GM19193 (cell line): Measurements from ENCODE around the gene TANGO6.

Source experiments
- POLR2A ChIP-seq: IDR thresholded peaks from 4 replicates; pipeline ENCODE4 v1.6.1; 2011; ENCODE audit not compliant: insufficient read depth, insufficient read length; ENCODE audit errors: extremely low read depth

Gene TANGO6

DNA sequence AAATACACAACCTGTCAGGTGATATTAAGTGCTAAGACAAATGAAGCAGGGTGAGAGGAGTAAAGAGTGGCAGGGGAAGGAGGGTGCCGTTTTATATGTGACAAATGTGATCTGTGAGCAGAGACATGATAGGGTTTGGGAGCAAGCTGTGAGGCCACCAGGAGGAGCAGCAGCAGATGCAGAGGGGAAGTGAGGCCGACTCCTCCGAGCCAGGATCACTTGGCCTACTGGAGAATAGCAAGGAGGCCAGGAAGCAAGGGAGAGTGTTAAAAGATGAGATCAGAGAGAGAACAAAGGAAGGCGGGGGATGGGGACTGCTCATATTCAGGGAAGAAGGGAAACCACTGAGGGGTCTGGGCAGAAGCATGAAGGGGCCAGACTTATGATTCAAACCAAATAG, 129.4 kb downstream of the TANGO6 start:
- TF ChIP-seq POLR2A: no peak

DNA sequence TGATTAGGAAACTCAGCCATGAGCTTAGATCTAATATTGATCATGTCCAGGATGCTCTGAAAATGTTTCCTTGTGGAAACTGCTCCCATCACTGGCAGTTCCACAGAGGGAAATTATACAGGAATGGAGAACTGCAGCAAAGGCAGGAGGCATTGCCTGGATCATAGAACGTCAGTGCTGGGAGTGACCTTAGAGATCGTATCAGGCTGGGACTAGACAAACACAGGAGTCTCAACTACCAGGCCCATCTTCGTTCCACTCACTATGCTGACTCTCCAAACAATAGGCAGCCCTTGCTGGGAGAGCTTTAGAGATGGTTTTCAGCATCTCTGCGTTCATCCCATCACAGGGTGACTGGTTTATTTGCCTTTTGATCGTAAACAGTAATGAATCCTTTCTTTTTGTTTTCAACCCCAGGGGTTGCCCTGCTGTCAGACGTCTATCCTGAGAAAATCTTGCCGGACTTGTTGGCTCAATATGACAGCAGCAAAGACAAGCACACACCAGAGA, 130.3 kb downstream of the TANGO6 start:
- TF ChIP-seq POLR2A: no peak

DNA sequence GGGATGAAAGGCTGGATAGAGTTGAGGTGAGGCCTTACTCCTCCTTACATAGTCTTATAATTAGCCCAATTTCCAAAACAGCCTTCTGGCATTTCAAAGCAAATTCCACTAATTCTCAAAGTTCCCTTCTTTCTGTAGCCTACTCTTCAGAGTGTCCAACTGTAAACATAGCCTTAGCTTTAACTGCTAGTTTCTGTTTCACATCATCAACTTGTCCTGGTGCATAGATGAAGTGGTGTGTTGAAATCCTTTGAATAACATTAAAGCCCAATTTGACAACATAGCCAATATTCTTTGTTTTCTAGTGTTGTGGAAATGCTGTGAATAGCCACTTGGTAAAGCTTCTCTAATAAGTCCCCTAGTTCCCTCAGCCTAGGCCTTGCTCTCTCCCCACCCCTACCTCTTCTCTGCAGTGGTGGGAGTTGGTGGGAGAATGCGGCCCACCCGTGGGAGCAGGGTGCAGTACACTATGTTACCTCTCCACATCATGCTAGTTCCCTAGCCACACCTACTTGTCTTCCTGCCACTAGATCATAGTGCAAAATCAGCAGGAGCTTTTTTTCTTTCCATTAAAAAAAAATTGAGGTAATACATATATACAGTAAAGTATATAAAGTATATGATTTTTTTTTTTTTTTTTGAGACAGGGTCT, 135.1 kb downstream of the TANGO6 start:
- no peak for TF ChIP-seq POLR2A

DNA sequence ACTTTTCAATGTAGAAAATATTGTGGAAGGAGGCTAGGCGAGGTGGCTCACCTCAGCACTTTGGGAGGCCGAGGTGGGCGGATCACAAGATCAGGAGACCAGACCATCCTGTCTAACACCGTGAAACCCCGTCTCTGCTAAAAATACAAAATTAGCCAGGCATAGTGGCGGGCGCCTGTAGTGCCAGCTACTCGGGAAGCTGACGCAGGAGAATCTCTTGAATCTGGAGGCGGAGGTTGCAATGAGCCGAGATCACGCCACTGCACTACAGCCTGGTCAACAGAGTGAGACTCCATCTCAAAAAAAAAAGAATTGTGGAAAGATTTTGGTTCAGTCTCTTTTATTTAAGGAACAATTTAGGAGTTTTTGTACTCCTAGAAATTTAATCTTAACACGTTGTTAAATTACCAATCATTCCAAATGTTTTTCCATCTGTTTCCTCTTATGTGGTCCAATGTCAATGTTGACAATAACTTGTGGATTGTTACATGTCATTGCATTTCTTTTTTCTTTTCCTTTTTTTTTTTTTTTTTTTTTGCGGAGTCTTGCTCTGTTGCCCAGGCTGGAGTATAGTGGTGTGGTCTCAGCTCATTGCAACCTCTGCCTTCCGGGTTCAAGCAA, 137.5 kb downstream of the TANGO6 start:
- no peak for TF ChIP-seq POLR2A

- TF ChIP-seq POLR2A: no peak
Measured at GRCh38 chr16:68981971-68982370, 138.6 kb downstream of the TANGO6 start.

- no peak for TF ChIP-seq POLR2A
Measured at GRCh38 chr16:68984467-68984866, 141.1 kb downstream of the TANGO6 start.

GRCh38 chr16:68985268-68985667, 141.9 kb downstream of the TANGO6 start:
- no peak for TF ChIP-seq POLR2A

- no peak for TF ChIP-seq POLR2A
Measured at GRCh38 chr16:68985855-68986254, 142.5 kb downstream of the TANGO6 start.

DNA sequence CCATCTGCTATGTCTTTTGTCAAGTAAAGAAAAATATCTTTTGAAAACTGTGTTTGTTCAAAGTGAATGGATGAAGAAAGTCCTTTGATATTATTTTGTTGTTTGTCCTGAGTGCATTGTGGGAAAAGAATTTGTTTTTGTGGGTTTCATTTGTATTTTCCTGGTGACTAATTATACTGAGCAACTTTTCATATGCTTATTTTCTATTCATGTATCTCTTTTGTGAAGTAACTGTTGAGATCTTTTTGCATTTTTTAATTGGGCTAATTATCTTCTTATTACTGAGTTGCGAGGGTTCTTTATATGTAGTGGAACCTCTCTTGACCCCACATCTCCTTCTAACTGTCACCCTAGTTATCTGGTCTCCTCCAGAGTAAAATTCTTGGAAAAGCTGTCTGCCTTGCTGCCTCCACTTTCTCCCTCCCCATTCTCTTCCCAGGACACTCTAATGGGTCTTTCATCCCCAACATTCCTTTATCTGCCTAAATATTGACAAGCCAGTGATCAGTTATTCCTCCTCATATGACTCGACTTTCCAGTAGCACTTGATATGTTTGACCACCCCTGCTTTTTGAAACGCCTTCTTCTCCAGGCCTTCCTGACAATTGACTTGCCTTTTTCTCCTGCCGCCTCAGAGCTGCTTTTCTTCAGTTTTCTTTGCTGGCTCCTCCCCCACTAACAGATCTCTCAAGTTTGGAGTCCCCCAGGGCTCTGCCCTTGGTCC, 144.6 kb downstream of the TANGO6 start:
- TF ChIP-seq POLR2A: no peak

- no peak for TF ChIP-seq POLR2A
Measured at GRCh38 chr16:68991075-68991474, 147.7 kb downstream of the TANGO6 start.

DNA sequence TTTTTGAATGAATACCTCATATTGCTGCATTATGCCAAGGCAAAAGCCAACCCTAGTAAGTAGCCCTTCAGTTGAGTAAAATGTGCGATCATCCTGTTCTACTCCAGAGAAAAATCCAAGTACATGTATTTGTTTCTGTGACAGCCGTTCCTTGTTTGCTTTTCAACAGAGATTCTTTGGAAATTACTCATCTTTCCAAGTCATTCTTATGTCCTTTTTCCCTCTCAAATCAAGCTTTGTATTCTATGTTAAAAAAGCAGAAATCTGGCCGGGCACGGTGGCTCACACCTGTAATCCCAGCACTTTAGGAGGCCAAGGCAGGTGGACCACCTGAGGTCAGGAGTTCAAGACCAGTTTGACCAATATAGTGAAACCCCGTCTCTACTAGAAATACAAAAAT, 149.2 kb downstream of the TANGO6 start:
- TF ChIP-seq POLR2A: no peak

DNA sequence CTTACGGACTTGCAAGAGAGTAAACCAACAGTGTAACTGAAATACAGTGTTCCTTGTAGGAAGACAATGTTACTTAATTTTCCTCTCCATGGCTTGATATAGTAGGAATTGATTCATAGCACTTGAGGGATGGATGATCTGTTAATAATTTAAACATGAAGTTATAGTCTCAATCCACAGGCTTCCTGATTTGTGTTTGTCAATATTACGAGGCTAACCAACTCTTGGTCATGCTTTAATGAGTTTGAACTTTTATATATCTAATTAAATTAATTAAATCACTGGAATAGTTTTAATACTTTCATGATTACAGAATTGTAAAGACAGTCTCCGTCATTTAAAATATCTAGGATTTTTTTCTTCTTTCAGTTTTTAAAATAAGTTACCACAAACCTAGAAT, 150.1 kb downstream of the TANGO6 start:
- no peak for TF ChIP-seq POLR2A

DNA sequence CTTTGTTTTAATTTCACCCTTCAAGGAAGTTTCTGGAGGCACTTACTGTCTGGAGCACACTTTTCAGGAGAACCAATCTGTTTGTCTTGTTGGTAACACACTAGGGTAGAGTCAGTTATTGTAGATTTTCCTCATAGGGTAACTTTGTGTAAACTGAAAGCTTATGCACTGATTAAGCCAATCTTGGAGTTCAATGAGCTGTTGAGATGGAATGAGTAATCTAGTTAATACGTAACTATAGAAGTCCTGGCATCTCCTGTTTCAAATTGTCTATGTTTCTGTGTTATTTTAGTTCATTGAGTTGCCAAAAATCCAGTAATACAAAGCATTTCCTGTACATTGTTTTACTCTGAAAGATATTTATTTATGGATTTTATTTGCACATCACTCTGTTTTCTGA, 150.6 kb downstream of the TANGO6 start:
- TF ChIP-seq POLR2A: no peak

GRCh38 chr16:68994324-68994723, 151.0 kb downstream of the TANGO6 start:
- no peak for TF ChIP-seq POLR2A

DNA sequence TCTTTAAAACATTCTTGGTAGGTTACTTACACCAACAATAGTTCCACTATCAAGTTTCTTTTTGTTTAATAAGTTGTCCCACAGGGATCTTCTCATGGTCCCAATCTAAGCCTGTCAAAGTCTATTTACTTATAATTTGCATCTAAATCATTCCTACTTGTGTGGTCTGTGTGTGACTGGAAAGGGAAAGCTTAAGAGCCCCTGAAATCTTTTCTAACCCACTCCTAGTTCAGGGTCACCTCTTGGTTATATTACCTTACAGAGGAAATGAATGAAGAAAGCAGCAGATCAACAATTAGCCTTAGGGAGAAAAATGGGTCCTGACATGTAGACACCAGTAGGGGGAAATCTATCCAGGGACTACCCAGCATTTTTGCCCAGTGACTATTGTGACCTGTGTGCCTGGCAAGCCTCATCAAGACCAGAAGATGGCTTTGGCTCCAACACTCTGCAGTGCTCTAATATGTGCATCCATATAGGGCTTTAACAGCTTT, 151.7 kb downstream of the TANGO6 start:
- TF ChIP-seq POLR2A: no peak

- TF ChIP-seq POLR2A: no peak
Measured at GRCh38 chr16:68997564-68997963, 154.2 kb downstream of the TANGO6 start.
